Thyroid gland (tissue), 4 donors: ENCODE results near the gene B4GALT6. TPM values are rescaled to one million over a fixed set of nuclear protein-coding genes. Genes with fewer than 3 reads are reported as not detected.

Experiments used
- DNase-seq, 2 donors: peaks; one replicate each; pipeline ENCODE4 v3.0.0-alpha.2; 2019
- H3K27ac ChIP-seq, 3 donors: fragments of 200-600 bp; sonication (generic); 1 replicate in 2 of 3; 2 replicates in 1 of 3; pipeline ENCODE4 v1.5.1; 2016 to 2019; ENCODE audit warnings: mild to moderate bottlenecking in 1 of 3, moderate library complexity in 1 of 3
- H3K27me3 ChIP-seq: fragments of 200-600 bp; sonication (generic); one replicate; pipeline ENCODE4 v1.5.1; 2019
- H3K36me3 ChIP-seq, 2 donors: fragments of 200-600 bp; sonication (generic); one replicate each; pipeline ENCODE4 v1.5.1; 2016 to 2019
- H3K4me1 ChIP-seq, 2 donors: fragments of 200-600 bp; sonication (generic); one replicate each; pipeline ENCODE4 v1.5.1; 2017 to 2019
- H3K4me3 ChIP-seq, 3 donors: fragments of 200-600 bp; sonication (generic); replicated peaks in 1 of 3; 1 replicate in 2 of 3; 2 replicates in 1 of 3; pipeline ENCODE4 v1.5.1; 2016; ENCODE audit warnings: mild to moderate bottlenecking in 1 of 3
- H3K9me3 ChIP-seq: fragments of 200-600 bp; sonication (generic); one replicate; pipeline ENCODE4 v1.5.1; 2017
- POLR2A ChIP-seq, 2 donors: fragments of 450-650 bp; IDR thresholded peaks; one replicate each; pipeline ENCODE4 v1.6.1; 2017; ENCODE audit warnings: antibody characterized with exemption in 2 of 2, mild to moderate bottlenecking in 2 of 2, moderate library complexity in 1 of 2
- WGBS, 2 donors: methylation state at CpG; one replicate each; pipeline ENCODE4 v1.1.5; 2017; 5-methylcytosine and 5-hydroxymethylcytosine counted together
- intact Hi-C: fragments of 100-400 bp; cut with DNase I; formaldehyde crosslinking; loops from one replicate; pipeline ENCODE4 v1.15.1; 2023
- total RNA-seq, 4 donors: library from RNA; depleted of rRNA; stranded (reverse); fragments of >200 nt; gene quantifications; one replicate each; pipeline ENCODE4 v1.2.3, GENCODE V29; 2016
- TF ChIP-seq, protein P1 (sequence below), 6 experiments: fragments of 200-600 bp in 3 of 6; fragments of 450-650 bp in 3 of 6; sonication (generic) in 3 of 6; IDR thresholded peaks; one replicate each; pipeline ENCODE4 v1.5.1; 2016 to 2019; ENCODE audit warnings: antibody characterized with exemption in 6 of 6, mild to moderate bottlenecking in 2 of 6, inconsistent platforms in 1 of 6, moderate library complexity in 1 of 6

The B4GALT6 gene
- total RNA-seq, 4 donors from 2014 or later: 1.3 to 2.6 (median 2.5) TPM

DNA sequence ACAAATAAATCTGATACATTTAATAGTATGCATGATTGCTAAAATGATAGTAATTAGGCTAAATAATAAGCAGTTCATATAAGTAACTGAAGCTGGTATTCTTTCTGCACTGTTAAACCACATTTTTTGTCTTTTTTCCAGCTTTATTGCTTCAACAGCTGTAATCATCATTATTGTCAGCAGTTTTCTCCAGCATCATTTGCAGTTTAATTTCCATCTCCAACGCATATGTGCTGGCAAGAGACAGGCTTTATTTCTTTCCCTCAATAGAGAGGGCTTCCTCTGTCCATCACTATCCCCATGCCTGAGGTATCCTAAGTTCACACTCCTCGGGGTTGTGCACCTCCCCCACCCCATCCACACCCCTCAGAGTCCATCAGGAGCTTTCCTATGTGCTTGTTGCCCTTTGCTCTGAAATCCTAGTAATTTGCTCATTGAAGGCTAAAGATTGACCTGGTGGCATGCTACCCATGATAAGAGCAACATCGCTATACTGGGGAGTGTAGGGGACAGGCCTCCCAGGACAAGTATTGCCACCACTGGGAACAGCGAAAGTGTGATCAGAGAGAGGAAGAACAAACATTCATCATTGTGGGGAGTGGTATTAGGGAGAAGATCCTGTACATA is 37.1 kb downstream of the B4GALT6 start:
- Histone ChIP-seq H3K27ac (no peak overlapping the region), H3K36me3 (no peaks in the 10 kb centered on the region), H3K4me1 (no peaks in the 10 kb centered on the region), H3K4me3 (no peak overlapping the region), H3K27me3 (no peaks in the 10 kb centered on the region), H3K9me3 (no peaks in the 10 kb centered on the region)
- no peak for DNase-seq
- intact Hi-C loops: no loop called here
- WGBS, 2 donors: 78 to 89% methylated on average over 4 of the region's 4 CpGs
- TF ChIP-seq, protein P1, sequence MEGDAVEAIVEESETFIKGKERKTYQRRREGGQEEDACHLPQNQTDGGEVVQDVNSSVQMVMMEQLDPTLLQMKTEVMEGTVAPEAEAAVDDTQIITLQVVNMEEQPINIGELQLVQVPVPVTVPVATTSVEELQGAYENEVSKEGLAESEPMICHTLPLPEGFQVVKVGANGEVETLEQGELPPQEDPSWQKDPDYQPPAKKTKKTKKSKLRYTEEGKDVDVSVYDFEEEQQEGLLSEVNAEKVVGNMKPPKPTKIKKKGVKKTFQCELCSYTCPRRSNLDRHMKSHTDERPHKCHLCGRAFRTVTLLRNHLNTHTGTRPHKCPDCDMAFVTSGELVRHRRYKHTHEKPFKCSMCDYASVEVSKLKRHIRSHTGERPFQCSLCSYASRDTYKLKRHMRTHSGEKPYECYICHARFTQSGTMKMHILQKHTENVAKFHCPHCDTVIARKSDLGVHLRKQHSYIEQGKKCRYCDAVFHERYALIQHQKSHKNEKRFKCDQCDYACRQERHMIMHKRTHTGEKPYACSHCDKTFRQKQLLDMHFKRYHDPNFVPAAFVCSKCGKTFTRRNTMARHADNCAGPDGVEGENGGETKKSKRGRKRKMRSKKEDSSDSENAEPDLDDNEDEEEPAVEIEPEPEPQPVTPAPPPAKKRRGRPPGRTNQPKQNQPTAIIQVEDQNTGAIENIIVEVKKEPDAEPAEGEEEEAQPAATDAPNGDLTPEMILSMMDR (IDR thresholded peaks at IDR 0.05): no peak
- TF ChIP-seq POLR2A (IDR thresholded peaks at IDR 0.05): no peak

DNA sequence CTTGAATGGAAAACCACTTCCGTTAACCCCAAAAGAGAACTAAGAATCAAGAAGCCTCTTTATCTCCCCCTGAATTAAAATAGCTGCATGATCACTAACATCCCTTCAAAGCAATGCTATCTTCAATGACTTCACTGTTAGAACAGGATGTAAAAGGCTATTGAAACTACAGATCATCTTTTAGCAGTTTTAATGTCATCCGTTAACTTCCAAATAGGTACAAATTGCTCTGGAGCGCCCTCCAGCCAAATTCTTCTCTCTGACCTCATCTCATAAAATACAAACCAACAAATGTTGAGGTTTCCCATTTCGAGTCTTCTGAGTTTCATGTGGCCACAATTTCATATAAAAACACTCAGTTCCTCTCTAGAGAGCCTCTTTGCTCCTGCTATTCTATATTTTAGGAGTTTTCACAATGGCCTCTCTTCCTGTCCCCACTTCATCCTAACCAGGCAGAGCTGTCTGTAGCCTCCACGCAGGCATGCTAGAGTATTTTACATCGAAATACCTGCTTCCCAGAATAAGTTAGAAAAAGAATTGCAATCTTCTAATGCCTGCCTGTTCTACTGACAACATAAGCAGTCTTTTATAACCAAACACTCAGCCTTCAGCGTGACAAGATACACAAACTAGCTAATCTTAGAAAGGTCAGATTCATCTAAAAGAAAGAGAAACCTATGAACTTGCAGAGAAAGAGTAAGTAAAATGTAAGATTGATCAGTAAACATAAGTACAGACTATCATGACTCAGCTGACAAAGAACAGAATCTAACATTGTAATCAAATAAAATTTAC is 37.9 kb downstream of the B4GALT6 start:
- Histone ChIP-seq H3K4me1 (no peaks in the 10 kb centered on the region), H3K9me3 (no peaks in the 10 kb centered on the region), H3K27ac (no peak overlapping the region), H3K4me3 (no peak overlapping the region), H3K36me3 (no peaks in the 10 kb centered on the region), H3K27me3 (no peaks in the 10 kb centered on the region)
- 73 to 75% methylated on average over 7 of the region's 7 CpGs for WGBS, 2 donors
- intact Hi-C loops: no loop called here
- no peak for DNase-seq
- TF ChIP-seq, protein P1 (IDR thresholded peaks at IDR 0.05): no peak
- TF ChIP-seq POLR2A (IDR thresholded peaks at IDR 0.05): no peak

DNA sequence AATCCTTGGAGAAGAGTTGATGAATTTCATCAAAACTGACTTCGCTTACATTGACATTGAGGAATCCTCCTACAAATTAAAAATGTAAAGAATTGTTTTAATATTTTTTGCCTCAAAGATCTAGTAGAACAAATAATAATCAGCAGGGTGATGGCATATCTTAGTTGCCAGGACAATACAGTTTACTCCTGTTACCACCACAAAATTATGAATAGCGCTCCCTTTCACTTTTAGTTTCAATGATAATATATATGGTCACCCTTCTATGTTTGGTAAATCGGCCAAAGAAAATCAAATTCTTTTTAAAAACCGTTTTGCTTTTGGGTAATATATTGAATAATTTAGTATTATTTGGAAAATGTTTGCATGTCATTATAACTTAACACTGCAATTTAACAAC is 39.0 kb downstream of the B4GALT6 start:
- intact Hi-C loops: no loop called here
- WGBS, 2 donors: 96% methylated on average over 4 of the region's 4 CpGs

DNA sequence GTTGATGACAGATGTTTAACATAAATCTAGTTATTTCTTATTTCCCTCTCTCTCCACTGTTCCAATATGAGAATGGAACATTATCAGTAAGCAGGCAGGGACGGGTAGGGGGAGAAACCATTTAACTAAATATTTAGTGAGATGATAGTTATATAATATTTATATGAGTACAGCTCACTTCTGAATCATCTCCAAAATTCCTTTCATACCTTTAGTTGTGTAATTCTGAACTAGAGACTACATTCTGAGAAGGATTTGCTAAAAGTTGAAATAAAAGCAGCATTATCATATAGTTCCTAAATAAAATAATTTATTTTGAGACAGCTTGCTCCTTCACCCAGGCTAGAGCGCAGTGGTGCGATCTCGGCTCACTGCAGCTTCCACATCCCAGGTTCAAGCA is 41.4 kb downstream of the B4GALT6 start:
- no peak for TF ChIP-seq POLR2A (IDR thresholded peaks at IDR 0.05)
- no peaks in the 10 kb centered on the region for H3K36me3 ChIP-seq
- H3K27ac ChIP-seq: no peak overlapping the region
- 92 to 95% methylated on average over 4 of the region's 4 CpGs for WGBS, 2 donors
- no peaks in the 10 kb centered on the region for H3K4me1 ChIP-seq
- H3K9me3 ChIP-seq: no peaks in the 10 kb centered on the region
- H3K4me3 ChIP-seq: no peak overlapping the region
- H3K27me3 ChIP-seq: no peaks in the 10 kb centered on the region
- no peak for DNase-seq
- intact Hi-C loops: no loop called here

More for the DNA sequence above, 39.0 kb downstream of the B4GALT6 start:
- H3K9me3 ChIP-seq: no peaks in the 10 kb centered on the region
- no peaks in the 10 kb centered on the region for H3K4me1 ChIP-seq
- H3K27ac ChIP-seq: no peak overlapping the region
- no peak for DNase-seq
- H3K36me3 ChIP-seq: no peaks in the 10 kb centered on the region
- H3K4me3 ChIP-seq: no peak overlapping the region
- no peaks in the 10 kb centered on the region for H3K27me3 ChIP-seq
- no peak for TF ChIP-seq POLR2A (IDR thresholded peaks at IDR 0.05)
- TF ChIP-seq, protein P1 (IDR thresholded peaks at IDR 0.05): no peak

DNA sequence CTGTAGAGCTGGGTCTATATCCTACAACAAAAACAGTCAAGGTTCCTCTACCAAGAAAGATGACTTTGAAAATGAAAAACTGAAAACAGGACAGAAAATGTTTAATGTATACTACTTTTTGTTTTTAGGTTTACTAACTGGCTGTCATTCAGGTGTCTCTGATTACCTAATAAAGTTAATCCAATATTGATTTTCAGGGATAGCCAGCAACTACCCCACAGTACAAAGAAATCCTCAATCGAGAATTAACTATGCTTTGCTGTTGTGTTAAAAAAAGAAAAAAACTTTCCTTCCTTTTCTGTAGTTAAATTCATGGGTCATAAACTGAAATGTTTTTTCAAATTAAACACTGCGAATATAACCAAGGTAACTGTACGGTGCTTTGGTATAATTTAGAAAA is 46.9 kb downstream of the B4GALT6 start:
- intact Hi-C loops: no loop called here
- Histone ChIP-seq H3K4me1 (no peaks in the 10 kb centered on the region), H3K36me3 (no peaks in the 10 kb centered on the region), H3K27ac (no peak overlapping the region), H3K27me3 (no peaks in the 10 kb centered on the region), H3K9me3 (no peaks in the 10 kb centered on the region), H3K4me3 (no peak overlapping the region)
- WGBS, 2 donors: 98% methylated on average over 3 of the region's 3 CpGs
- TF ChIP-seq, protein P1 (IDR thresholded peaks at IDR 0.05): no peak
- TF ChIP-seq POLR2A (IDR thresholded peaks at IDR 0.05): no peak
- DNase-seq: no peak
